ENCODE measurements around the gene PLB1. TPM values are rescaled to one million over a fixed set of nuclear protein-coding genes. Genes with fewer than 3 reads are reported as not detected.
A peak's percentile ranks its signal among the peaks of the same experiment; 100 is the strongest.

The PLB1 gene
- polyA plus RNA-seq, 2 of the 4 experiments (the other 2 are of a cell fraction), result 0.26 to 1.4 TPM

DNA sequence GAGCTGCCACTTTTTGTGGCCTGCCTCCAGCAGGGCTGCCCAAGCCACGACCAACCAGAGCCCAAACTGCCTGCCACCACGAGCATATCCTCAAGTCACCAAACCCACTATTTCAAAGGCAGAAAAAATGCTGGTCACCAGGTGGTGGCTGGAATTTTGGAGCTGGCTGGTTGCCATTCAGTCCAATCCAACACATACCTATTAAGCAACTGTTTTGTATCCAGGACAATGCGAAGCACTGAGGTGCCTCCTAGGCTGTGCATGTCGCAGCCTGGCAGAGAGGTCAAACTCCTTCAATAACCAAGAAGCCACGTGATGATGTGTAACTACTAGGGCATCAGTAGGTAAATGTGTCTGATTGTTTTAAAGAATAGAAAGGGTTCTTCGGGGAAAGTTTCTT is 147.5 kb downstream of the PLB1 start:
- 72% methylated on average over 6 of the region's 6 CpGs for WGBS (ENCODE audit: missing lambda C conversion rate)
- Histone ChIP-seq H3K4me2 (no peak overlapping the region), H3K9me3 (no peaks in the 10 kb centered on the region), H3K27ac (no peak overlapping the region; a peak in 1 of 6 replicates), H3K4me1 (0 out of 3 replicates have a peak, but pooled peaks cover 4% of the 10 kb centered on the region), H3K4me3 (no peak overlapping the region)
- POLR2A ChIA-PET, result no interaction called here
- CTCF ChIA-PET, result interaction anchor here (2.5 kb wide), 1 partner anchor 13 kb away, joined by 8 read pairs; no protein-coding TSS in a partner anchor
- FAIRE-seq, result no peak
- TF ChIP-seq ZC3H11A (IDR thresholded peaks at IDR 0.05) (no peak), NPAS2 (CRISPR knock-in tag; IDR thresholded peaks at IDR 0.05; ENCODE audit: borderline replicate concordance) (no peak), HDAC2 (IDR thresholded peaks at IDR 0.05) (no peak), POLR2A (IDR thresholded peaks at IDR 0.05; ENCODE audit: low read length) (no peak), NFE2L2 (conservative IDR thresholded peaks at IDR 0.05; ENCODE audit: low read length) (no peak), SMC3 (IDR thresholded peaks at IDR 0.05) (no peak), KDM5A (IDR thresholded peaks at IDR 0.05) (no peak), HOXB13 (CRISPR knock-in tag; IDR thresholded peaks at IDR 0.05; ENCODE audit: low read depth) (no peak), RAD21 (conservative IDR thresholded peaks at IDR 0.05 in 1 of 2, IDR thresholded peaks at IDR 0.05 in 1 of 2) (no peak), TFCP2L1 (CRISPR knock-in tag; IDR thresholded peaks at IDR 0.05) (no peak), KDM1A (IDR thresholded peaks at IDR 0.05; ENCODE audit: low read depth) (no peak), RCOR1 (IDR thresholded peaks at IDR 0.05; ENCODE audit: low read depth, low read length) (no peak), FOSB (CRISPR knock-in tag; IDR thresholded peaks at IDR 0.05) (no peak)
- TF ChIP-seq, protein P1, sequence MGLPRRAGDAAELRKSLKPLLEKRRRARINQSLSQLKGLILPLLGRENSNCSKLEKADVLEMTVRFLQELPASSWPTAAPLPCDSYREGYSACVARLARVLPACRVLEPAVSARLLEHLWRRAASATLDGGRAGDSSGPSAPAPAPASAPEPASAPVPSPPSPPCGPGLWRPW (IDR thresholded peaks at IDR 0.05), result no peak
- TF ChIP-seq, protein P2, sequence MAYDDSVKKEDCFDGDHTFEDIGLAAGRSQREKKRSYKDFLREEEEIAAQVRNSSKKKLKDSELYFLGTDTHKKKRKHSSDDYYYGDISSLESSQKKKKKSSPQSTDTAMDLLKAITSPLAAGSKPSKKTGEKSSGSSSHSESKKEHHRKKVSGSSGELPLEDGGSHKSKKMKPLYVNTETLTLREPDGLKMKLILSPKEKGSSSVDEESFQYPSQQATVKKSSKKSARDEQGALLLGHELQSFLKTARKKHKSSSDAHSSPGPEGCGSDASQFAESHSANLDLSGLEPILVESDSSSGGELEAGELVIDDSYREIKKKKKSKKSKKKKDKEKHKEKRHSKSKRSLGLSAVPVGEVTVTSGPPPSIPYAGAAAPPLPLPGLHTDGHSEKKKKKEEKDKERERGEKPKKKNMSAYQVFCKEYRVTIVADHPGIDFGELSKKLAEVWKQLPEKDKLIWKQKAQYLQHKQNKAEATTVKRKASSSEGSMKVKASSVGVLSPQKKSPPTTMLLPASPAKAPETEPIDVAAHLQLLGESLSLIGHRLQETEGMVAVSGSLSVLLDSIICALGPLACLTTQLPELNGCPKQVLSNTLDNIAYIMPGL (CRISPR knock-in tag; IDR thresholded peaks at IDR 0.05; ENCODE audit: borderline replicate concordance), result no peak
- TF ChIP-seq, protein P3, sequence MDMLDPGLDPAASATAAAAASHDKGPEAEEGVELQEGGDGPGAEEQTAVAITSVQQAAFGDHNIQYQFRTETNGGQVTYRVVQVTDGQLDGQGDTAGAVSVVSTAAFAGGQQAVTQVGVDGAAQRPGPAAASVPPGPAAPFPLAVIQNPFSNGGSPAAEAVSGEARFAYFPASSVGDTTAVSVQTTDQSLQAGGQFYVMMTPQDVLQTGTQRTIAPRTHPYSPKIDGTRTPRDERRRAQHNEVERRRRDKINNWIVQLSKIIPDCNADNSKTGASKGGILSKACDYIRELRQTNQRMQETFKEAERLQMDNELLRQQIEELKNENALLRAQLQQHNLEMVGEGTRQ (IDR thresholded peaks at IDR 0.05), result no peak
- TF ChIP-seq, protein P4, sequence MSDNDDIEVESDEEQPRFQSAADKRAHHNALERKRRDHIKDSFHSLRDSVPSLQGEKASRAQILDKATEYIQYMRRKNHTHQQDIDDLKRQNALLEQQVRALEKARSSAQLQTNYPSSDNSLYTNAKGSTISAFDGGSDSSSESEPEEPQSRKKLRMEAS (IDR thresholded peaks at IDR 0.05), result no peak
- TF ChIP-seq, protein P5, sequence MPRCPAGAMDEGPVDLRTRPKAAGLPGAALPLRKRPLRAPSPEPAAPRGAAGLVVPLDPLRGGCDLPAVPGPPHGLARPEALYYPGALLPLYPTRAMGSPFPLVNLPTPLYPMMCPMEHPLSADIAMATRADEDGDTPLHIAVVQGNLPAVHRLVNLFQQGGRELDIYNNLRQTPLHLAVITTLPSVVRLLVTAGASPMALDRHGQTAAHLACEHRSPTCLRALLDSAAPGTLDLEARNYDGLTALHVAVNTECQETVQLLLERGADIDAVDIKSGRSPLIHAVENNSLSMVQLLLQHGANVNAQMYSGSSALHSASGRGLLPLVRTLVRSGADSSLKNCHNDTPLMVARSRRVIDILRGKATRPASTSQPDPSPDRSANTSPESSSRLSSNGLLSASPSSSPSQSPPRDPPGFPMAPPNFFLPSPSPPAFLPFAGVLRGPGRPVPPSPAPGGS (IDR thresholded peaks at IDR 0.05), result no peak
- DNase-seq (ENCODE audit: low read depth in 1 of 2, low spot score in 1 of 2), result no peak
- ATAC-seq, result no peak

DNA sequence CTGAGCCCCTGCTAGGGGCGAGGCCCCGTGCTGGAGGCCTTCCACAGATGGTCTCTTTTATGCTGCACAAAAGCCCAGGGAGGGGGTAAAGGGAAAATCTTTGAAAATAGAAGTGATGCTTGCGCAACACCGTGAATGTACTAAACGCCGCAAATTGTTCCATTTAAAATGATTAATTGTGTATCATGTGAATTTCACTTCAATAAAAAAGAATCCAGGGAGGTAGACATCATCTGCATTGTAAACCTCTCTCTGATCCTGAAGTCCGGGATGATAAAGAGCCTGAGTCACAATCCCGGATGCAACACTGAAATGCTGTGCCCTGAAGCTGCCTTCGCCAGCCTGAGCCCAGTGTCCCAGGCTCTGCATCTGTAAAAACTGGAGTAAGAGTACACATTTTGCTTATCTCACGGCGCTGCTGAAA is 148.1 kb downstream of the PLB1 start:
- no peak overlapping the region for H3K4me3 ChIP-seq
- H3K27ac ChIP-seq, result peak overlapping the region; percentile 14 to 32; a peak in 3 of 6 replicates
- no peak for FAIRE-seq
- H3K4me1 ChIP-seq, result peaks cover 4% of the 10 kb centered on the region; the same call in 2 of the 3 replicates
- ATAC-seq, result peak; percentile 29 to 51; a peak in 1 of 6 replicates
- POLR2A ChIA-PET, result no interaction called here
- WGBS (ENCODE audit: missing lambda C conversion rate), result 77% methylated on average over 11 of the region's 11 CpGs
- no peak for DNase-seq (ENCODE audit: low read depth in 1 of 2, low spot score in 1 of 2)
- no peaks in the 10 kb centered on the region for H3K9me3 ChIP-seq
- no peak overlapping the region for H3K4me2 ChIP-seq
- CTCF ChIA-PET, result no interaction called here
- TF ChIP-seq CEBPB (IDR thresholded peaks at IDR 0.05) (peak; percentile 74 to 81; a peak in 3 of 4 replicates), POLR2AphosphoS2 (conservative IDR thresholded peaks at IDR 0.05; ENCODE audit: low read length) (no peak), PHF8 (IDR thresholded peaks at IDR 0.05; ENCODE audit: borderline replicate concordance, low read depth) (no peak), NFE2L2 (conservative IDR thresholded peaks at IDR 0.05; ENCODE audit: low read length) (no peak)
- TF ChIP-seq, protein P1 (IDR thresholded peaks at IDR 0.05), result no peak

All from A549 (cell line).